ENCODE results near the gene EXOSC10. TPM values are rescaled to one million over a fixed set of nuclear protein-coding genes. Genes with fewer than 3 reads are reported as not detected.

Gene EXOSC10
- polyA plus RNA-seq, 1 donor from 2014 or later: 115 TPM

GRCh38 chr1:11129649-11130390 is 30.2 kb upstream of the EXOSC10 start:
- Histone ChIP-seq H3F3A (ENCODE audit: insufficient read depth, low read length, poor library complexity, severe bottlenecking) (no peaks in the 10 kb centered on the region), H3K27me3 (ENCODE audit: insufficient read depth, low read depth, low read length) (no peaks in the 10 kb centered on the region), H3K4me2 (ENCODE audit: low read length) (no peak overlapping the region), H3K9ac (ENCODE audit: low read length) (no peak overlapping the region), H3K9me2 (ENCODE audit: insufficient read depth, low read length) (no peaks in the 10 kb centered on the region), H3K79me2 (replicated peaks; ENCODE audit: insufficient read depth, low read length) (no peaks in the 10 kb centered on the region), H3K36me3 (ENCODE audit: insufficient read depth, low read length) (peaks cover 8% of the 10 kb centered on the region), H3K27ac (ENCODE audit: low read length) (no peak overlapping the region), H3K4me3 (ENCODE audit: low read length) (no peak overlapping the region), H4K20me1 (ENCODE audit: insufficient read depth) (no peaks in the 10 kb centered on the region), H3K9me3 (ENCODE audit: low read length) (no peaks in the 10 kb centered on the region), H2AFZ (ENCODE audit: low read depth, low read length) (no peak overlapping the region)
- no peak for TF ChIP-seq REST (IDR thresholded peaks at IDR 0.05; ENCODE audit: borderline replicate concordance)
- TF ChIP-seq POLR2AphosphoS5 (IDR thresholded peaks at IDR 0.05): no peak
- no peak for TF ChIP-seq EZH2 (IDR thresholded peaks at IDR 0.05; ENCODE audit: borderline replicate concordance, insufficient read depth, low read length, poor library complexity, severe bottlenecking)
- TF ChIP-seq RAD21 (conservative IDR thresholded peaks at IDR 0.05): no peak
- TF ChIP-seq TAF1 (IDR thresholded peaks at IDR 0.05; ENCODE audit: low read depth): no peak
- TF ChIP-seq SMC3 (conservative IDR thresholded peaks at IDR 0.05; ENCODE audit: poor library complexity): no peak
- TF ChIP-seq CTCF (IDR thresholded peaks at IDR 0.05; ENCODE audit: poor library complexity, severe bottlenecking): no peak
- no peak for TF ChIP-seq EP300 (conservative IDR thresholded peaks at IDR 0.05; ENCODE audit: poor library complexity, severe bottlenecking)
- no peak for TF ChIP-seq MXI1 (conservative IDR thresholded peaks at IDR 0.05; ENCODE audit: poor library complexity, severe bottlenecking)

- Histone ChIP-seq H2AFZ (ENCODE audit: low read depth, low read length) (no peak overlapping the region), H3K4me3 (ENCODE audit: low read length) (no peak overlapping the region), H4K20me1 (ENCODE audit: insufficient read depth) (no peaks in the 10 kb centered on the region), H3K27ac (ENCODE audit: low read length) (no peak overlapping the region), H3K9me3 (ENCODE audit: low read length) (no peaks in the 10 kb centered on the region), H3K27me3 (ENCODE audit: insufficient read depth, low read depth, low read length) (no peaks in the 10 kb centered on the region), H3K79me2 (replicated peaks; ENCODE audit: insufficient read depth, low read length) (no peaks in the 10 kb centered on the region), H3K9me2 (ENCODE audit: insufficient read depth, low read length) (no peaks in the 10 kb centered on the region), H3K9ac (ENCODE audit: low read length) (no peak overlapping the region), H3K36me3 (ENCODE audit: insufficient read depth, low read length) (peaks cover 4% of the 10 kb centered on the region), H3F3A (ENCODE audit: insufficient read depth, low read length, poor library complexity, severe bottlenecking) (no peaks in the 10 kb centered on the region), H3K4me2 (ENCODE audit: low read length) (no peak overlapping the region)
- TF ChIP-seq SMC3 (conservative IDR thresholded peaks at IDR 0.05; ENCODE audit: poor library complexity): no peak
- no peak for TF ChIP-seq RAD21 (conservative IDR thresholded peaks at IDR 0.05)
- TF ChIP-seq MXI1 (conservative IDR thresholded peaks at IDR 0.05; ENCODE audit: poor library complexity, severe bottlenecking): no peak
- no peak for TF ChIP-seq EZH2 (IDR thresholded peaks at IDR 0.05; ENCODE audit: borderline replicate concordance, insufficient read depth, low read length, poor library complexity, severe bottlenecking)
- no peak for TF ChIP-seq REST (IDR thresholded peaks at IDR 0.05; ENCODE audit: borderline replicate concordance)
- no peak for TF ChIP-seq TAF1 (IDR thresholded peaks at IDR 0.05; ENCODE audit: low read depth)
- no peak for TF ChIP-seq EP300 (conservative IDR thresholded peaks at IDR 0.05; ENCODE audit: poor library complexity, severe bottlenecking)
Measured at GRCh38 chr1:11126569-11126968, 26.9 kb upstream of the EXOSC10 start.
